Small intestine (tissue), 7 donors: ENCODE data around the gene DHX16. TPM values are rescaled to one million over a fixed set of nuclear protein-coding genes. Genes with fewer than 3 reads are reported as not detected.

Experiments
- DNase-seq, 2 donors: peaks; one replicate each; pipeline versions ENCODE4 v3.0.0 to v3.0.0-alpha.2; 2013
- FAIRE-seq: peaks from 2 replicates; lab custom pipeline; 2012; peaks lifted over from hg19 to GRCh38; lab: Jason Lieb, UNC
- H3K27ac ChIP-seq, 3 donors: one replicate each; pipeline ENCODE4 v1.5.1; 2013; ENCODE audit warnings: low read length in 2 of 3, mild to moderate bottlenecking in 2 of 3, control low read depth in 1 of 3, inconsistent platforms in 1 of 3, low read depth in 1 of 3, moderate library complexity in 1 of 3
- H3K27me3 ChIP-seq, 3 donors: one replicate each; pipeline ENCODE4 v1.6.1; 2013; ENCODE audit warnings: low read length in 3 of 3, inconsistent platforms in 1 of 3; ENCODE audit not compliant: control insufficient read depth in 3 of 3, insufficient read depth in 3 of 3
- H3K36me3 ChIP-seq, 3 donors: one replicate each; pipeline ENCODE4 v1.6.1; 2013; ENCODE audit warnings: low read length in 3 of 3, inconsistent platforms in 1 of 3, low read depth in 1 of 3, mild to moderate bottlenecking in 1 of 3, moderate library complexity in 1 of 3; ENCODE audit not compliant: control insufficient read depth in 3 of 3, insufficient read depth in 2 of 3
- H3K4me1 ChIP-seq, 3 donors: one replicate each; pipeline ENCODE4 v1.6.1; 2013; ENCODE audit warnings: low read length in 2 of 3, inconsistent platforms in 1 of 3, low read depth in 1 of 3, mild to moderate bottlenecking in 1 of 3, moderate library complexity in 1 of 3; ENCODE audit not compliant: control insufficient read depth in 3 of 3, insufficient read depth in 2 of 3
- H3K4me3 ChIP-seq, 3 donors: one replicate each; pipeline ENCODE4 v1.5.1; 2013; ENCODE audit warnings: low read length in 3 of 3, control low read depth in 1 of 3, inconsistent platforms in 1 of 3, low read depth in 1 of 3, mild to moderate bottlenecking in 1 of 3, moderate library complexity in 1 of 3
- H3K9me3 ChIP-seq, 2 donors: one replicate each; pipeline ENCODE4 v1.6.1; 2013; ENCODE audit warnings: low read depth in 1 of 2, low read length in 1 of 2; ENCODE audit not compliant: control insufficient read depth in 2 of 2, insufficient read depth in 1 of 2
- WGBS, 3 donors: extraction: QIAGEN DNeasy Blood & Tissue Kit; methylation state at CpG; one replicate each; pipeline ENCODE4 v1.1.7; 2013; 5-methylcytosine and 5-hydroxymethylcytosine counted together
- polyA plus RNA-seq, 4 donors: library from polyadenylated mRNA; stranded (reverse) in 3 of 4; unstranded in 1 of 4; fragments of 200-250 nt in 3 of 4; fragments of 120-200 nt in 1 of 4; gene quantifications; one replicate each; pipeline versions ENCODE4 v1.2.1 to v1.2.3, GENCODE V29; 2013
- donor health status: healthy with polysubstance abuse.
- donor health status: control.
- donor health status: control.
- donor health status: Bipolar disorder and iron deficiency.
- donor health status: healthy.

Gene DHX16
- polyA plus RNA-seq, 4 donors = 27.5 to 82.5 (median 51.4) TPM

- 59 to 81% (median 71%) methylated on average over 1 of the region's 1 CpG for WGBS, 3 donors
- no peaks in the 10 kb centered on the region for H3K27me3 ChIP-seq
- FAIRE-seq = no peak
- H3K9me3 ChIP-seq = no peaks in the 10 kb centered on the region
- no peak overlapping the region for H3K27ac ChIP-seq
- peaks cover 4 to 57% (median 6%) of the 10 kb centered on the region in 3 donors for H3K36me3 ChIP-seq
- H3K4me3 ChIP-seq = peak overlapping the region in 1 of 3 donors; percentile 71
- H3K4me1 ChIP-seq = peaks cover 0 to 24% (median 2%) of the 10 kb centered on the region in 3 donors
- no peak for DNase-seq
These were observed 26.8 kb downstream of the DHX16 start for GRCh38 chr6:30645989-30646388.

DNA sequence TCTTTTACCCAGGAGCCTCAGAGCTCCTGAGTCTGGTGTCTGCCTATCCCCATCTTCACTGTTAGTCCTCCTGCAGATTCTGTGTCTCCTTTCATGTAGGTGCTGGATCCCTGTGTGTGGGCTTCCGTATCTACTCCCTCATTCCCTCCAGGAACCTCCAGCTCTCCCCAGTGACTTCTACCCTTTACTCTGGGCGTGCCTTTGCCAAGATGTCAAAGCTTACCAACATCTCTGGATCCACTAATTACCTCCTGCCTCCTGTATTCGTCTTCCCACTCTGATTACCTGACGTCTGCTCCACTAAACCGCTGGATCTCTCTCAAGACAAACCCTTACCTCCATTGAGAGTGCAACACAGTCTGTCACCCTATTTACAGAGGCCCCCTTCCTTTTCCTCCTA lies 28.0 kb downstream of the DHX16 start:
- H3K27me3 ChIP-seq = no peaks in the 10 kb centered on the region
- H3K27ac ChIP-seq = peak overlapping the region in 1 of 3 donors; percentile 4
- no peak for FAIRE-seq
- no peak overlapping the region for H3K4me3 ChIP-seq
- H3K36me3 ChIP-seq = peaks cover 4 to 57% (median 6%) of the 10 kb centered on the region in 3 donors
- DNase-seq = peak; percentile 29 to 67
- WGBS, 3 donors = 26 to 67% (median 30%) methylated on average over 5 of the region's 5 CpGs
- H3K9me3 ChIP-seq = no peaks in the 10 kb centered on the region
- peaks cover 0 to 24% (median 2%) of the 10 kb centered on the region in 3 donors for H3K4me1 ChIP-seq

- WGBS, 3 donors = 65 to 83% (median 77%) methylated on average over 2 of the region's 2 CpGs
- H3K9me3 ChIP-seq = no peaks in the 10 kb centered on the region
- no peak overlapping the region for H3K4me3 ChIP-seq
- DNase-seq (peak in 1 of 2 donors; percentile 38), FAIRE-seq (no peak)
- no peak overlapping the region for H3K27ac ChIP-seq
- H3K27me3 ChIP-seq = no peaks in the 10 kb centered on the region
- H3K36me3 ChIP-seq = peaks cover 4 to 59% (median 6%) of the 10 kb centered on the region in 3 donors
- peaks cover 0 to 24% (median 2%) of the 10 kb centered on the region in 3 donors for H3K4me1 ChIP-seq
These were observed 29.1 kb downstream of the DHX16 start for GRCh38 chr6:30643656-30644055.

- DNase-seq = no peak
- Histone ChIP-seq H3K36me3 (peaks cover 4 to 76% (median 8%) of the 10 kb centered on the region in 3 donors), H3K9me3 (no peaks in the 10 kb centered on the region), H3K4me3 (no peak overlapping the region), H3K4me1 (peaks cover 0 to 16% (median 2%) of the 10 kb centered on the region in 3 donors), H3K27ac (no peak overlapping the region), H3K27me3 (no peaks in the 10 kb centered on the region)
- FAIRE-seq = no peak
- whole genome bisulfite sequencing, 3 donors = 64 to 94% (median 82%) methylated on average over 1 of the region's 1 CpG
These were observed 31.8 kb downstream of the DHX16 start for GRCh38 chr6:30641048-30641447.

- H3K4me1 ChIP-seq = peaks cover 0 to 12% (median 0%) of the 10 kb centered on the region in 3 donors
- no peak for DNase-seq
- H3K4me3 ChIP-seq = no peak overlapping the region
- no peaks in the 10 kb centered on the region for H3K9me3 ChIP-seq
- 70 to 76% (median 76%) methylated on average over 10 of the region's 10 CpGs for WGBS, 3 donors
- H3K36me3 ChIP-seq = peaks cover 4 to 73% (median 6%) of the 10 kb centered on the region in 3 donors
- H3K27me3 ChIP-seq = no peaks in the 10 kb centered on the region
- no peak overlapping the region for H3K27ac ChIP-seq
- no peak for FAIRE-seq
These were observed 32.3 kb downstream of the DHX16 start for GRCh38 chr6:30640481-30640880.

GRCh38 chr6:30635834-30636233 lies 37.0 kb downstream of the DHX16 start:
- Histone ChIP-seq H3K27ac (no peak overlapping the region), H3K4me3 (no peak overlapping the region), H3K27me3 (no peaks in the 10 kb centered on the region), H3K36me3 (peaks cover 0 to 69% (median 2%) of the 10 kb centered on the region in 3 donors), H3K4me1 (no peaks in the 10 kb centered on the region), H3K9me3 (no peaks in the 10 kb centered on the region)
- 89 to 97% (median 96%) methylated on average over 3 of the region's 3 CpGs for WGBS, 3 donors
- peak in 1 of 2 donors; percentile 49 for DNase-seq
- FAIRE-seq = no peak

GRCh38 chr6:30626484-30627366 lies 46.1 kb downstream of the DHX16 start, which contains the start of gene ATAT1:
ATAT1 (plus strand) TSS chr6:30626874.
- WGBS, 3 donors = 1 to 2% (median 2%) methylated on average over 24 to 36 of the region's 36 CpGs
- Histone ChIP-seq H3K4me1 (peaks cover 2 to 17% (median 3%) of the 10 kb centered on the region in 3 donors), H3K36me3 (peaks cover 7 to 76% (median 11%) of the 10 kb centered on the region in 3 donors), H3K27me3 (no peaks in the 10 kb centered on the region), H3K9me3 (no peaks in the 10 kb centered on the region), H3K4me3 (peak within 1 kb of the TSS; percentile 26 to 84 (median 64)), H3K27ac (peak within 1 kb of the TSS; percentile 79 to 87 (median 84))
- FAIRE-seq (no peak), DNase-seq (peak; percentile 96 to 98)

DNA sequence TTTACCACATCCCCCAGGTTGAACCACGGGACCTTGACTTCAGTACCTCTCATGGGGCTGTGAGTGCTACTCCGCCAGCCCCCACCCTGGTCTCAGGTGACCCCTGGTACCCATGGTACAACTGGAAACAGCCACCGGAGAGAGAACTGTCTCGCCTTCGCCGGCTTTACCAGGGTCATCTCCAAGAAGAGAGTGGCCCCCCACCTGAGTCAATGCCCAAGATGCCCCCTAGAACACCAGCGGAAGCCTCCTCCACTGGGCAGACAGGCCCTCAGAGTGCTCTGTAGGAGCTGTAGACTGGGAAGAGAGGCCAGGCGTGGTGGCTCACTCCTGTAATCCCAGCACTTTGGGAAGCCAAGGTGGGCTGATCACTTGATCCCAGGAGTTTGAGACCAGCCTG lies 47.3 kb downstream of the DHX16 start:
- Histone ChIP-seq H3K4me3 (no peak overlapping the region), H3K27me3 (no peaks in the 10 kb centered on the region), H3K9me3 (no peaks in the 10 kb centered on the region), H3K27ac (peak overlapping the region; percentile 79 to 87 (median 84)), H3K36me3 (peaks cover 7 to 74% (median 11%) of the 10 kb centered on the region in 3 donors), H3K4me1 (peaks cover 2 to 17% (median 3%) of the 10 kb centered on the region in 3 donors)
- FAIRE-seq (no peak), DNase-seq (no peak)
- WGBS, 3 donors = 95 to 98% (median 97%) methylated on average over 8 of the region's 8 CpGs
